OCI-LY7 (cell line): Measurements from ENCODE around the gene EIF3L. TPM values are rescaled to one million over a fixed set of nuclear protein-coding genes. Genes with fewer than 3 reads are reported as not detected.

Experiments
- BruUV-seq: library from RNA; stranded (reverse); fragments of 400-500 nt; replicated peaks from 2 replicates; lab custom pipeline; 2021; lab: Mats Ljungman, UMichigan
- CTCF ChIA-PET: fragments of 300-600 bp; sonication (Branson Sonifier 250); formaldehyde crosslinking; loops from one replicate; lab custom pipeline; 2022; ENCODE audit warnings: antibody characterized with exemption; ENCODE audit not compliant: unreplicated experiment; lab: Charles Lee
- POLR2A ChIA-PET: fragments of 300-600 bp; sonication (Branson Sonifier 250); formaldehyde crosslinking; loops from one replicate; lab custom pipeline; 2022; ENCODE audit warnings: antibody characterized with exemption; lab: Charles Lee
- DNase-seq: peaks from one replicate; pipeline ENCODE4 v3.0.0-alpha.2; 2015; ENCODE audit warnings: low spot score
- H2AFZ ChIP-seq: fragments of 200-600 bp; sonication (generic), shearing (Covaris generic); 2 replicates; pipeline ENCODE4 v1.6.1; 2014; ENCODE audit warnings: mild to moderate bottlenecking, antibody characterized with exemption, low read length, moderate library complexity
- H3K27ac ChIP-seq: fragments of 200-600 bp; sonication (generic); 2 replicates; pipeline ENCODE4 v1.5.1; 2014; ENCODE audit warnings: mixed run types, low read depth, mild to moderate bottlenecking, moderate library complexity, low read length, inconsistent platforms; ENCODE audit not compliant: poor library complexity, severe bottlenecking
- H3K36me3 ChIP-seq: fragments of 200-600 bp; sonication (generic); 2 replicates; pipeline ENCODE4 v1.6.1; 2014; ENCODE audit warnings: mild to moderate bottlenecking, antibody characterized with exemption, low read length, moderate library complexity, mixed read lengths; ENCODE audit not compliant: insufficient read depth
- H3K4me1 ChIP-seq: fragments of 200-600 bp; sonication (generic); 2 replicates; pipeline ENCODE4 v1.5.1; 2014; ENCODE audit warnings: mild to moderate bottlenecking, low read length; ENCODE audit not compliant: insufficient read depth, poor library complexity, severe bottlenecking
- H3K4me2 ChIP-seq: fragments of 200-600 bp; sonication (generic); 2 replicates; pipeline ENCODE4 v1.6.1; 2014; ENCODE audit warnings: mild to moderate bottlenecking, low read length
- H3K4me3 ChIP-seq: fragments of 200-600 bp; sonication (generic); 2 replicates; pipeline ENCODE4 v1.5.1; 2014; ENCODE audit warnings: mild to moderate bottlenecking, low read depth, low read length; ENCODE audit not compliant: poor library complexity, severe bottlenecking
- H3K79me2 ChIP-seq: fragments of 200-600 bp; sonication (generic); 2 replicates; pipeline ENCODE4 v1.6.1; 2016; ENCODE audit warnings: low read depth, mild to moderate bottlenecking, low read length, moderate library complexity, mixed read lengths; ENCODE audit not compliant: insufficient read depth
- H3K9me2 ChIP-seq: fragments of 200-600 bp; sonication (generic); 2 replicates; pipeline ENCODE4 v1.6.1; 2016; ENCODE audit warnings: mild to moderate bottlenecking, low read length, mixed read lengths; ENCODE audit not compliant: insufficient read depth
- H3K9me3 ChIP-seq: fragments of 200-600 bp; sonication (generic); 2 replicates; pipeline ENCODE4 v1.6.1; 2014; ENCODE audit warnings: mild to moderate bottlenecking, mixed run types, low read length, mixed read lengths
- H4K20me1 ChIP-seq: fragments of 200-600 bp; sonication (generic); 2 replicates; pipeline ENCODE4 v1.6.1; 2014; ENCODE audit warnings: mild to moderate bottlenecking, antibody characterized with exemption, low read length, moderate library complexity, mixed read lengths; ENCODE audit not compliant: insufficient read depth
- EZH2phosphoT487 ChIP-seq: fragments of 200-600 bp; sonication (generic); IDR thresholded peaks from 2 replicates; pipeline ENCODE4 v1.6.1; 2018; ENCODE audit warnings: low read depth, borderline replicate concordance, mild to moderate bottlenecking, mixed run types, antibody characterized with exemption, low read length, moderate library complexity, mixed read lengths
- intact Hi-C: fragments of 100-400 bp; cut with micrococcal nuclease; formaldehyde crosslinking; loops from one replicate; pipeline ENCODE4 v1.10.0; 2022; ENCODE audit not compliant: unreplicated experiment
- total RNA-seq, 2 experiments: library from RNA; depleted of rRNA in 1 of 2; stranded (reverse); fragments of >200 nt in 1 of 2; shearing (Covaris generic) in 1 of 2; gene quantifications; 2 replicates each; pipeline ENCODE4 v1.2.3, GENCODE V29; 2014 to 2022
- TF ChIP-seq, protein P1 (sequence below): fragments of 200-600 bp; sonication (generic); conservative IDR thresholded peaks from 2 replicates; pipeline ENCODE4 v1.5.1; 2014; ENCODE audit warnings: mild to moderate bottlenecking, antibody characterized with exemption, low read length, moderate library complexity, mixed read lengths

EIF3L gene
- total RNA-seq, 2 experiments from 2014 or later: 503 to 596 TPM

DNA sequence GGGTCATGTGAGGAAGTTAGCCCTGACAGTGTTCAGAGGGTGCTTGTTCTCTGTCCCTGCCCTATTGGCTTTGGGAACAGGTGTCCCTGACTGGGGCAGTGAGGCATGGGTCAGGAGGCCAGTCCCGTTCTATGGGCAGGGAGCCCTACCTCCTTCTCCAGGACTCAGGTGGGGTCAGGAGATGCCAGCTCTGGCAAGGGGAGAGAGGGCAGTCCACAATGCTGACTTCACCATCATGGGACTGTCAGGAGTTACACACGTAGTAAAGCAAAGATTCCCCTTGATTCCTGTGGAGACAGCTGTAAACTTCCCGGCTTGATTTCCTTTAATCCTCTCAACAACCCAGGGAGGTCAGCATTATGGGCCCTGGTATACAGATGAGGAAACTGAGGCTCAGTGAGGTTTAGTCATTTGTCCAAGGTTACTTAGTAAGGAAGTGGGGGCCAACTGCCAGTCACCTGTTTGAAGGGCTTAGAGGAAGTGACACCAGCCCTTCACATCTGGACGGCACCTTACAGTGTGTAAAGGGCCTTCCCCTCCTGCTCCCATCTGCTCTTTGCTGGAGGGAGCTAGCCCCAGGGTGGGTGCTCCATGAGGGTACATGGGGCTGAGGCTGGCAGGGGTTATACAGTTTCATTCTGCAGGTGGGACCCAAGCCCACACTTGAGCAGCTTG is 68.8 kb downstream of the EIF3L start:
- Histone ChIP-seq H3K4me3 (no peak overlapping the region), H3K4me2 (peak overlapping the region; percentile 59), H4K20me1 (no peaks in the 10 kb centered on the region), H2AFZ (peak overlapping the region; percentile 26; the same call in 1 of the 2 replicates), H3K27ac (peak overlapping the region; percentile 72), H3K9me3 (no peaks in the 10 kb centered on the region), H3K79me2 (no peaks in the 10 kb centered on the region), H3K36me3 (peaks cover 10% of the 10 kb centered on the region; the same call in 1 of the 2 replicates), H3K9me2 (no peaks in the 10 kb centered on the region), H3K4me1 (peaks cover 26% of the 10 kb centered on the region)
- ChIA-PET POLR2A (interaction anchor here (0.6 kb wide), 1 partner anchor 37 kb away, joined by 3 read pairs; no protein-coding TSS in a partner anchor), CTCF (interaction anchor here (1.0 kb wide), 1 partner anchor 12 kb away, joined by 3 read pairs; the partner anchor contains the start of gene MICALL1)
- BruUV-seq: no TSS peak
- intact Hi-C loops: no loop called here
- peak; percentile 83 for DNase-seq
- TF ChIP-seq EZH2phosphoT487: no peak
- TF ChIP-seq, protein P1, sequence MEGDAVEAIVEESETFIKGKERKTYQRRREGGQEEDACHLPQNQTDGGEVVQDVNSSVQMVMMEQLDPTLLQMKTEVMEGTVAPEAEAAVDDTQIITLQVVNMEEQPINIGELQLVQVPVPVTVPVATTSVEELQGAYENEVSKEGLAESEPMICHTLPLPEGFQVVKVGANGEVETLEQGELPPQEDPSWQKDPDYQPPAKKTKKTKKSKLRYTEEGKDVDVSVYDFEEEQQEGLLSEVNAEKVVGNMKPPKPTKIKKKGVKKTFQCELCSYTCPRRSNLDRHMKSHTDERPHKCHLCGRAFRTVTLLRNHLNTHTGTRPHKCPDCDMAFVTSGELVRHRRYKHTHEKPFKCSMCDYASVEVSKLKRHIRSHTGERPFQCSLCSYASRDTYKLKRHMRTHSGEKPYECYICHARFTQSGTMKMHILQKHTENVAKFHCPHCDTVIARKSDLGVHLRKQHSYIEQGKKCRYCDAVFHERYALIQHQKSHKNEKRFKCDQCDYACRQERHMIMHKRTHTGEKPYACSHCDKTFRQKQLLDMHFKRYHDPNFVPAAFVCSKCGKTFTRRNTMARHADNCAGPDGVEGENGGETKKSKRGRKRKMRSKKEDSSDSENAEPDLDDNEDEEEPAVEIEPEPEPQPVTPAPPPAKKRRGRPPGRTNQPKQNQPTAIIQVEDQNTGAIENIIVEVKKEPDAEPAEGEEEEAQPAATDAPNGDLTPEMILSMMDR: no peak

DNA sequence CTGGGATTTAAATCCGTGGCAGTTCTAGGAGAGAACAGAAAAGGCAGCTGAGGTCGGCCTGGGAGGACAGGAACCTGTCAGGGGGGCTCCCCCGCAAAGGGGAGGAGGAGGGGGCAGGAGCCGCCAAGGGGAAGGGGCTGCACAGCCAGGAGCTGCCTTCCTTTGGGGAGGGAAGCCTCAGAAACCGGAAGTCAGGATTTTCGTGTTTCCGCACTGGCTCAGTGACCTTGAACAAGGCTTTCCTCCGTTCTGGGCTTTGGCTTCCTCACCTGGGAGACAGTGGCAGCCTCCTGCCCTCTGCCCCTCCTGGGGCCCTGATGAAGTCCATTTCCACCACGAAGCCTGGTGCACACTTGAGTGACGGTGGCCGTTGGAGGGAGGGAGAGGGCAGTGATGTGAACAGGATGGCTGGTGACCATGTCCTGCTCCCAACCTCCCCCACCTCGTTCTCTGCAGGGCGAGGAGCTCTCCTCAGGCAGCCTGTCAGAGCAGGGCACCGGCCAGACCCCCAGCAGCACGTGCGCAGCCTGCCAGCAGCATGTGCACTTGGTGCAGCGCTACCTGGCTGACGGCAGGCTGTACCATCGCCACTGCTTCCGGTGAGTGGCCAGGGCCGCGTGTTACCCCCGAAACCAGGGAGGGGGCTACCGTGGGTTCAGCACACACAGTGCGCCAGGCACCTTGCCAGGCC is 69.5 kb downstream of the EIF3L start:
- intact Hi-C loops: no loop called here
- Histone ChIP-seq H2AFZ (peak overlapping the region; percentile 26; the same call in 1 of the 2 replicates), H4K20me1 (no peaks in the 10 kb centered on the region), H3K9me2 (no peaks in the 10 kb centered on the region), H3K79me2 (no peaks in the 10 kb centered on the region), H3K9me3 (no peaks in the 10 kb centered on the region), H3K4me1 (peaks cover 26% of the 10 kb centered on the region), H3K36me3 (peaks cover 6% of the 10 kb centered on the region; the same call in 1 of the 2 replicates), H3K4me2 (peak overlapping the region; percentile 59), H3K4me3 (no peak overlapping the region), H3K27ac (peak overlapping the region; percentile 72)
- ChIA-PET POLR2A (interaction anchor here (0.6 to 0.7 kb wide), 2 partner anchors 17 to 36 kb away, joined by 3 read pairs; no protein-coding TSS in a partner anchor), CTCF (interaction anchor here (1.0 kb wide), 1 partner anchor 13 kb away, joined by 3 read pairs; the partner anchor contains the start of gene MICALL1)
- TF ChIP-seq, protein P1: no peak
- no peak for TF ChIP-seq EZH2phosphoT487
- DNase-seq: peak; percentile 33
- BruUV-seq: no TSS peak
